Smooth muscle cell (in vitro differentiated cells): ENCODE measurements around the gene SGPP2. TPM values are rescaled to one million over a fixed set of nuclear protein-coding genes. Genes with fewer than 3 reads are reported as not detected.

Source experiments
- DNase-seq: peaks from one replicate; lab custom pipeline; 2025; ENCODE audit not compliant: unreplicated experiment; lab: John Stamatoyannopoulos, UW
- H2AFZ ChIP-seq: fragments of 200-600 bp; sonication (generic); 2 replicates; pipeline ENCODE4 v1.6.0; 2016; ENCODE audit warnings: antibody characterized with exemption, low read depth, mild to moderate bottlenecking
- H3F3A ChIP-seq: fragments of 200-600 bp; sonication (generic); 2 replicates; pipeline ENCODE4 v1.6.0; 2017; ENCODE audit warnings: antibody characterized with exemption, low read depth
- H3K27ac ChIP-seq: fragments of 200-600 bp; sonication (generic); 2 replicates; pipeline ENCODE4 v1.5.1; 2016; ENCODE audit warnings: low read depth, mild to moderate bottlenecking
- H3K27me3 ChIP-seq: fragments of 200-600 bp; sonication (generic); 2 replicates; pipeline ENCODE4 v1.6.1; 2016; ENCODE audit warnings: low read depth, mild to moderate bottlenecking
- H3K36me3 ChIP-seq: fragments of 200-600 bp; sonication (generic); 2 replicates; pipeline ENCODE4 v1.5.1; 2016; ENCODE audit warnings: low read depth
- H3K4me1 ChIP-seq: fragments of 200-600 bp; sonication (generic); 2 replicates; pipeline ENCODE4 v1.5.1; 2016; ENCODE audit warnings: low read depth
- H3K4me2 ChIP-seq: fragments of 200-600 bp; sonication (generic); 2 replicates; pipeline ENCODE4 v1.6.0; 2016; ENCODE audit warnings: mild to moderate bottlenecking
- H3K4me3 ChIP-seq: fragments of 200-600 bp; sonication (generic); 2 replicates; pipeline ENCODE4 v1.5.1; 2016; ENCODE audit warnings: mild to moderate bottlenecking
- H3K79me2 ChIP-seq: fragments of 200-600 bp; sonication (generic); 2 replicates; pipeline ENCODE4 v1.6.0; 2016; ENCODE audit warnings: low read depth, mild to moderate bottlenecking
- H3K9ac ChIP-seq: fragments of 200-600 bp; sonication (generic); 2 replicates; pipeline ENCODE4 v1.6.0; 2016; ENCODE audit warnings: low read depth
- H3K9me3 ChIP-seq: fragments of 200-600 bp; sonication (generic); replicated peaks from 2 replicates; pipeline ENCODE4 v1.5.1; 2016; ENCODE audit warnings: low read depth
- H4K20me1 ChIP-seq: fragments of 200-600 bp; sonication (generic); 2 replicates; pipeline ENCODE4 v1.6.0; 2016; ENCODE audit warnings: low read depth
- CTCF ChIP-seq: fragments of 200-600 bp; sonication (generic); IDR thresholded peaks from 2 replicates; pipeline ENCODE4 v1.5.1; 2017; ENCODE audit warnings: borderline replicate concordance, mild to moderate bottlenecking, antibody characterized with exemption; ENCODE audit not compliant: insufficient read depth, poor library complexity, severe bottlenecking
- WGBS: methylation state at CpG from one replicate; pipeline ENCODE4 v1.1.7; 2016; ENCODE audit warnings: low lambda C conversion rate; 5-methylcytosine and 5-hydroxymethylcytosine counted together
- polyA plus RNA-seq: library from polyadenylated mRNA; unstranded; fragments of >200 nt; fragmentation: Nextera tagmentation; extraction: Ambion mirVana; gene quantifications from 2 replicates; pipeline ENCODE4 v1.2.1, GENCODE V29; 2016
- total RNA-seq: library from RNA; depleted of rRNA; stranded (reverse); fragments of >200 nt; gene quantifications from 2 replicates; pipeline ENCODE4 v1.2.3, GENCODE V29; 2014

The SGPP2 gene
- total and polyA plus RNA-seq, 2 experiments from 2014 or later, result 0.66 to 1.4 TPM

DNA sequence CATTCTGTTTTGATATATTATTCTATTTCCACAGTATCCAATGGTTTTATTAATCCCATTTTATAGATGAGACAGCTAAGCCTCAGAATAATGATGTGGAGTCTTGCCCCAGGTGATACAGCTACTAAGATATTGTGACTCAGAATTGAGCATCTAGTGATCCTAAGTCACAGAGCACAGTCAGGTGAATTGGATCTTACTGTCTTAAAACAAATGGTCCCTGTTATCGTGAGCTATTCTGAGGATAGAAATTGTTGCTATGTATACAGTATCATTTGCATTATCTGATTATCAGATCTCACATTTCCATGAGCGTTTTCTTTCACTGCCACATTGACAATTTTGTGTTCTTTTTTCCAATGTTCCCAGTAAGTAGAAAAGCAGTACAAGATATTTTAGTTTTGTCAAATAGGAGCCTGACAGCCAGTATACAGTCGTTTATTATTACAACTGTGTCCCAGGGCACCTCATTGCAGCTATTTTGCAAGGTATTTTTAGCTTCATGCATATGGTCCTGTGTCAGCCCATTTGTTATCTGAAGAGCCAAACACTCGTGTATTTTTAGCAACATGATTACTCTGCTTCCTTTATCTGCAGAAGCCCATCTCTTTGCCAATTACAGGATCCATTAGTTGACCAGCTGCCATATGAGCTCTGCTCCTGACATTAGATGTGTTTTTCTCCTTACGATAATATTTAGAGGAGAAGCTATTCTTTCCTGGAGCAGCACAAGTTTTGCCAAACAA is 25.1 kb upstream of the SGPP2 start:
- TF ChIP-seq CTCF, result no peak
- Histone ChIP-seq H3K36me3 (no peaks in the 10 kb centered on the region), H3K4me3 (no peak overlapping the region), H3K9me3 (no peaks in the 10 kb centered on the region), H3K4me2 (no peak overlapping the region), H3K27me3 (no peaks in the 10 kb centered on the region), H3K9ac (no peak overlapping the region), H2AFZ (no peak overlapping the region), H3K27ac (no peak overlapping the region), H4K20me1 (no peaks in the 10 kb centered on the region), H3F3A (no peaks in the 10 kb centered on the region), H3K79me2 (no peaks in the 10 kb centered on the region), H3K4me1 (no peaks in the 10 kb centered on the region)
- WGBS, result 61% methylated on average over 5 of the region's 5 CpGs
- DNase-seq, result no peak

GRCh38 chr2:222404151-222404905 is 20.0 kb upstream of the SGPP2 start:
- no peak for DNase-seq
- H3K4me3 ChIP-seq, result no peak overlapping the region
- no peak overlapping the region for H3K27ac ChIP-seq
- no peak overlapping the region for H3K9ac ChIP-seq
- 80% methylated on average over 8 of the region's 8 CpGs for WGBS
- no peaks in the 10 kb centered on the region for H3F3A ChIP-seq
- no peak overlapping the region for H2AFZ ChIP-seq
- no peaks in the 10 kb centered on the region for H3K36me3 ChIP-seq
- no peaks in the 10 kb centered on the region for H3K4me1 ChIP-seq
- no peaks in the 10 kb centered on the region for H3K79me2 ChIP-seq
- no peak for TF ChIP-seq CTCF
- no peaks in the 10 kb centered on the region for H3K9me3 ChIP-seq
- no peak overlapping the region for H3K4me2 ChIP-seq
- no peaks in the 10 kb centered on the region for H4K20me1 ChIP-seq
- no peaks in the 10 kb centered on the region for H3K27me3 ChIP-seq

- Histone ChIP-seq H3K9ac (no peak overlapping the region), H3K9me3 (no peaks in the 10 kb centered on the region), H3K27ac (no peak overlapping the region), H3K4me2 (no peak overlapping the region), H3K79me2 (no peaks in the 10 kb centered on the region), H3K36me3 (no peaks in the 10 kb centered on the region), H4K20me1 (no peaks in the 10 kb centered on the region), H3K4me1 (no peaks in the 10 kb centered on the region), H2AFZ (no peak overlapping the region), H3K27me3 (no peaks in the 10 kb centered on the region), H3K4me3 (no peak overlapping the region), H3F3A (no peaks in the 10 kb centered on the region)
- TF ChIP-seq CTCF, result no peak
- 79% methylated on average over 2 of the region's 2 CpGs for WGBS
- DNase-seq, result no peak
Measured at GRCh38 chr2:222408684-222409083, 15.7 kb upstream of the SGPP2 start.
